ENCODE data around the gene TLX3. TPM values are rescaled to one million over a fixed set of nuclear protein-coding genes. Genes with fewer than 3 reads are reported as not detected.

TLX3 gene
- total RNA-seq, 1 donor from 2014 or later, result 2.1 TPM

GRCh38 chr5:171321447-171321846 is 12.4 kb downstream of the TLX3 start:
- H3K9me3 Mint-ChIP-seq, result no peaks in the 10 kb centered on the region
- peaks cover 91% of the 10 kb centered on the region for H3K27me3 Mint-ChIP-seq
- H3K27ac Mint-ChIP-seq, result no peak overlapping the region
- no peak for DNase-seq (ENCODE audit: extremely low spot score, unreplicated experiment)
- H3K36me3 Mint-ChIP-seq, result no peaks in the 10 kb centered on the region
- H3K4me1 Mint-ChIP-seq (ENCODE audit: unreplicated experiment), result no peaks in the 10 kb centered on the region
- no peak overlapping the region for H3K4me3 Mint-ChIP-seq
- no peak for TF ChIP-seq CTCF (conservative IDR thresholded peaks at IDR 0.05)

- no peak overlapping the region for H3K4me3 Mint-ChIP-seq
- H3K36me3 Mint-ChIP-seq, result no peaks in the 10 kb centered on the region
These were observed 13.5 kb downstream of the TLX3 start for GRCh38 chr5:171322527-171322926.

GRCh38 chr5:171323007-171323406 is 14.0 kb downstream of the TLX3 start:
- H3K4me1 Mint-ChIP-seq (ENCODE audit: unreplicated experiment), result no peaks in the 10 kb centered on the region
- H3K27me3 Mint-ChIP-seq, result peaks cover 88% of the 10 kb centered on the region
- H3K4me3 Mint-ChIP-seq, result no peak overlapping the region
- no peak overlapping the region for H3K27ac Mint-ChIP-seq
- H3K9me3 Mint-ChIP-seq, result no peaks in the 10 kb centered on the region
- TF ChIP-seq CTCF (conservative IDR thresholded peaks at IDR 0.05), result no peak
- no peaks in the 10 kb centered on the region for H3K36me3 Mint-ChIP-seq
- DNase-seq (ENCODE audit: extremely low spot score, unreplicated experiment), result no peak

More at GRCh38 chr5:171322527-171322926, 13.5 kb downstream of the TLX3 start:
- Mint-ChIP-seq H3K27me3 (peaks cover 88% of the 10 kb centered on the region), H3K9me3 (no peaks in the 10 kb centered on the region), H3K4me1 (ENCODE audit: unreplicated experiment) (no peaks in the 10 kb centered on the region), H3K27ac (no peak overlapping the region)
- DNase-seq (ENCODE audit: extremely low spot score, unreplicated experiment), result no peak
- no peak for TF ChIP-seq CTCF (conservative IDR thresholded peaks at IDR 0.05)

GRCh38 chr5:171323806-171324632 is 15.0 kb downstream of the TLX3 start:
- H3K36me3 Mint-ChIP-seq, result no peaks in the 10 kb centered on the region
- H3K9me3 Mint-ChIP-seq, result no peaks in the 10 kb centered on the region
- H3K27me3 Mint-ChIP-seq, result peaks cover 86% of the 10 kb centered on the region
- H3K27ac Mint-ChIP-seq, result no peak overlapping the region
- TF ChIP-seq CTCF (conservative IDR thresholded peaks at IDR 0.05), result no peak
- no peak for DNase-seq (ENCODE audit: extremely low spot score, unreplicated experiment)
- no peaks in the 10 kb centered on the region for H3K4me1 Mint-ChIP-seq (ENCODE audit: unreplicated experiment)
- H3K4me3 Mint-ChIP-seq, result no peak overlapping the region

GRCh38 chr5:171330021-171330420 is 21.0 kb downstream of the TLX3 start:
- no peaks in the 10 kb centered on the region for H3K36me3 Mint-ChIP-seq
- no peaks in the 10 kb centered on the region for H3K9me3 Mint-ChIP-seq
- H3K4me3 Mint-ChIP-seq, result no peak overlapping the region
- no peak for TF ChIP-seq CTCF (conservative IDR thresholded peaks at IDR 0.05)
- DNase-seq (ENCODE audit: extremely low spot score, unreplicated experiment), result no peak
- no peak overlapping the region for H3K27ac Mint-ChIP-seq
- H3K4me1 Mint-ChIP-seq (ENCODE audit: unreplicated experiment), result no peaks in the 10 kb centered on the region
- H3K27me3 Mint-ChIP-seq, result peaks cover 65% of the 10 kb centered on the region
